ENCODE results near the gene GEMIN7.
"Not testable (repeated sequence)": the region's sequence is repeated elsewhere in the genome, so short reads cannot be mapped to it uniquely, and the experiment has no call there.

GEMIN7 gene

DNA sequence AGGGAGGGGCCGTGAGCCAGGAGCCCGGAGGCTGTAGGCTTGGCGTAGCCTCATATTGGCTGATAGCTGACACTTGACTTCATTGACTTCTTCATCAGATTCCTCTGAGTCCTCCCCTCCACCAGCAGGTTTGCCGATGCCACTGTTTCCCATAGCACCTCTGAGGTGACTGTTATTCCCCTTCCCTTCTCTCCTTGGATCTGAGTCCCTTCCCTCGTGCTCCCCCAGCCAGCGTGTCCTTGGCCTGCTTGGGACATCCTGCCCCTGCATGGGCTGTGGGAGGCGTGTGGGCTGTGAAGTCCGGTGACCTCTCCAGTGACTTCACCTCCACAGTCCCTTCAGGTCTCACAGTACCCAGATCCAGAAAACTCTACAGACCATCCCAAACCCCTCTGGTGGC, 22.7 kb downstream of the GEMIN7 start:
- H3K4me3 ChIP-seq (ENCODE audit: low read depth, low read length) = no peak overlapping the region
- TF ChIP-seq CTCF (IDR thresholded peaks at IDR 0.05; ENCODE audit: low read depth, low read length) = no peak

GRCh38 chr19:45102481-45102880, 23.4 kb downstream of the GEMIN7 start:
- no peak for TF ChIP-seq CTCF (IDR thresholded peaks at IDR 0.05; ENCODE audit: low read depth, low read length)
- H3K4me3 ChIP-seq (ENCODE audit: low read depth, low read length) = no peak overlapping the region

- no peak overlapping the region for H3K4me3 ChIP-seq (ENCODE audit: low read depth, low read length)
- TF ChIP-seq CTCF (IDR thresholded peaks at IDR 0.05; ENCODE audit: low read depth, low read length) = no peak
Observed at GRCh38 chr19:45103156-45103507, 24.1 kb downstream of the GEMIN7 start.

DNA sequence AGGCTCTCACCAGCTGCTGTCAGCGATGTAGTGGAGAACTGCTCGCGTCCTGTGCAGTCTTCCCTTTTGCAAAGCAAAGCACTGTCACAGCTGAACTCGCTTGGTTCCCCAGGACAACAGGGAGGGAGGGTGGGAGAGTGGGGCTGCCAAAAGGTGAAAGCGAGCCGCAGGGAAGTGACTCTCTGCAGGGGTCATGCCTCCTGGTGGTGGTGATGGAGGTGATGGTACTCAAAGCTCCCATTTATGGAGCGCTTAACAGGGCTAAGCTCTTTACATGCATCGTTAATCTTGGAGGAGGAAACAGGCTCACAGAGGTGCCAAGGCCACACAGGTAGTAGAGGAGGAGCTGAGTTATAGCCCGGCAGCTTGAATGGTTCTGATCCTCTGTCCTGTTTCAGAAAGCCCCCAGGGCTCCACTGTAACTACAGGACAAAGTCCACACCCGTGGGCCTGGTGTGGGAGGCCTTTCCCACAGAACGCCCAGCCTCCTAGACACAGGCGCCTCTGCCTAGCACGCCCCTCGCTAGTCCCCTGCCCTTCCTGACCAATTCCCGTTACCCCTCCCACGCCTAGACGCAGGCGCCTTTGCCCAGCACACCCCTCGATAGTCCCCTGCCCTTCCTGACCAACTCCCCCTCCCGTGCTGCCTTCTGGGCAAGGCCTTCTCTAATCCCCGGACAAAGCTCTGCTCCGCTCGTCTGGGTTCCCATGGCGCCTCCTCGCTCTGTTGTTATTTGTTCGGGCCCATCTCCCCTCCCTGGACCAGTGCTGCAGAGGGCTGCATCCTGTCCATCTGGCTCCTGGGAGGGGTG, 24.7 kb downstream of the GEMIN7 start:
- no peak for TF ChIP-seq CTCF (IDR thresholded peaks at IDR 0.05; ENCODE audit: low read depth, low read length)
- no peak overlapping the region for H3K4me3 ChIP-seq (ENCODE audit: low read depth, low read length)

DNA sequence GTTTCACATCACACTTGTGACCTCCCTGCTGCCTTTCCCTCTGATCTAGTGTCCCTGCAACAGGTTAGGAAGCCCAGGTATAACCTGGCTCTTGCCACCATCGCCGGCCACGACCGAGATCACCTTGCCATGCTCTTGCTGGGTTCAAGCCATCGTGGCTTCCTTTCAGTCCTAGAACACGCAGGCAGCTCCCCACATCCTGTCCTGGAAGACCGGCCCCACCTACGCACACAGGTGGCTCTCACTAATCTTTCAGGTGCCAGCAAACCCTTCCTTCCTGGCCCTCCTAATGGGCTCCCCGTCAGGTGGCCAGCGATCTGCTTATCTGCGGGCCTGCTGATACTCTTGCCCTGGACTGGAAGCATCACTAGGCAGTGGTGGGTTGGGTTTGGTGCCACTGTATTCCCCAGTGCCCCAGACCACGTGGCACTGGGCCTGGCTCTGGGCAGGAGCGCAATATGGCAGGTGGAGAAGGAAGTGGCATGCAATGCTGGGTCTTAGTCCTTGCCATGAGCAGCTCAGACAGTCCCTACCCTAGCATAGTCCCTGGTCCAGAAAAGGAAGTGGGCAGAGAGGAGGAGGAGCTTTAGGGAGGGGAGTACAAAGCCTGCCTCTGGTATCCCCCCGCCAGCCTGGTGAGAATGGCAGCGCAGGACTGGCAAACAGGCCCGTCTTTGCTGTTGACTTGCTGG, 25.7 kb downstream of the GEMIN7 start:
- TF ChIP-seq CTCF (IDR thresholded peaks at IDR 0.05; ENCODE audit: low read depth, low read length) = no peak
- H3K4me3 ChIP-seq (ENCODE audit: low read depth, low read length) = no peak overlapping the region

- not testable (repeated sequence) for H3K4me3 ChIP-seq (ENCODE audit: low read depth, low read length)
Observed at GRCh38 chr19:45106363-45106762, 27.3 kb downstream of the GEMIN7 start.

DNA sequence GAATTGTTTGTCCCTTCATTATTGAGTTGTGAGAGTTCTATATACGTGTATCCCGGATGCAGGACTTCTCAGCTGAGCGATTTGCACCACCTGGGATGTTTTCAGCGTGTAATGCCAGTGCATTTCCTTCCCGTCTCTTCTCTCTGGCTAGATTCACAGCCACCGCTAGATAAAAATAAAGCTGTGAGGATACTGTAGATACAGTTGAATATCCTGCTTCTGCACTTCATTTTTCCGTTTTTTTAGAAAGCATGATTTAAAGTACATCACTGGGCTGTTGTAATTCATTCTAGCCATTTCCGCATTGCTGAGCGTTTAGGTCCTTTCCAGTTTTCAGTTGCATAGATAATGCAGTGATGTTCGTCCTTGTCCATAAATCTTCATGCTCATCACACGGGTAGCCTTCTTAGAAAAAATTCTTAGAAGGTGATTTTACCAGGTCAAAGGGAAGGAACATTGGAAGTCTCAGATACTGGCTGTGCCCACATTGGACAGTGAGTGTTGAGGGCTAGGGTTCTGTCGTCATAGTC, 28.6 kb downstream of the GEMIN7 start:
- no peak overlapping the region for H3K4me3 ChIP-seq (ENCODE audit: low read depth, low read length)
- no peak for TF ChIP-seq CTCF (IDR thresholded peaks at IDR 0.05; ENCODE audit: low read depth, low read length)

Measured in WI38 (cell line).